ENCODE results near the gene CALHM3. TPM values are rescaled to one million over a fixed set of nuclear protein-coding genes. Genes with fewer than 3 reads are reported as not detected.
A peak's percentile ranks its signal among the peaks of the same experiment; 100 is the strongest.

Gene CALHM3
- total and polyA plus RNA-seq, 2 experiments from 2014 or later = 0.14 to 0.19 TPM

- Histone ChIP-seq H3K4me3 (no peak overlapping the region), H3K79me2 (replicated peaks; ENCODE audit: insufficient read depth) (no peaks in the 10 kb centered on the region), H3F3A (replicated peaks; ENCODE audit: low read depth) (no peaks in the 10 kb centered on the region), H4K20me1 (replicated peaks; ENCODE audit: insufficient read depth) (no peaks in the 10 kb centered on the region), H3K4me1 (ENCODE audit: insufficient read depth) (no peaks in the 10 kb centered on the region), H3K4me2 (no peak overlapping the region), H3K27ac (ENCODE audit: low read depth) (no peak overlapping the region), H3K27me3 (ENCODE audit: insufficient read depth) (peaks cover 20% of the 10 kb centered on the region), H2AFZ (no peak overlapping the region), H3K9me2 (ENCODE audit: insufficient read depth) (no peaks in the 10 kb centered on the region), H3K36me3 (ENCODE audit: insufficient read depth) (no peaks in the 10 kb centered on the region)
- Mint-ChIP-seq H3K4me3 (no peak overlapping the region), H3K27me3 (ENCODE audit: insufficient read depth, low read depth, poor library complexity) (peaks cover 4% of the 10 kb centered on the region), H3K27ac (no peak overlapping the region), H3K9me3 (no peaks in the 10 kb centered on the region; the same call in 2 of the 3 replicates), H3K4me1 (peaks cover 4% of the 10 kb centered on the region; the same call in 2 of the 3 replicates), H3K36me3 (ENCODE audit: low read depth) (no peaks in the 10 kb centered on the region)
- TF ChIP-seq POLR2AphosphoS5 (IDR thresholded peaks at IDR 0.05; ENCODE audit: low read depth) (no peak), REST (IDR thresholded peaks at IDR 0.05; ENCODE audit: unreplicated experiment) (no peak), CREB1 (CRISPR knock-in tag; IDR thresholded peaks at IDR 0.05; ENCODE audit: low read depth) (no peak)
- DNase-seq (ENCODE audit: low spot score) = no peak
- ATAC-seq = no peak
These were observed 21.4 kb upstream of the CALHM3 start for GRCh38 chr10:103500481-103500880.

GRCh38 chr10:103499881-103500280 is 20.8 kb upstream of the CALHM3 start:
- Histone ChIP-seq H2AFZ (no peak overlapping the region), H3K36me3 (ENCODE audit: insufficient read depth) (no peaks in the 10 kb centered on the region), H3K4me1 (ENCODE audit: insufficient read depth) (no peaks in the 10 kb centered on the region), H3K27me3 (ENCODE audit: insufficient read depth) (peaks cover 26% of the 10 kb centered on the region), H3K79me2 (replicated peaks; ENCODE audit: insufficient read depth) (no peaks in the 10 kb centered on the region), H3K9me2 (ENCODE audit: insufficient read depth) (no peaks in the 10 kb centered on the region), H3K4me3 (no peak overlapping the region), H4K20me1 (replicated peaks; ENCODE audit: insufficient read depth) (no peaks in the 10 kb centered on the region), H3K27ac (ENCODE audit: low read depth) (no peak overlapping the region), H3K4me2 (no peak overlapping the region), H3F3A (replicated peaks; ENCODE audit: low read depth) (no peaks in the 10 kb centered on the region; the same call in 1 of the 2 replicates)
- Mint-ChIP-seq H3K27me3 (ENCODE audit: insufficient read depth, low read depth, poor library complexity) (peaks cover 10% of the 10 kb centered on the region), H3K4me3 (no peak overlapping the region), H3K27ac (no peak overlapping the region), H3K36me3 (ENCODE audit: low read depth) (no peaks in the 10 kb centered on the region), H3K9me3 (no peaks in the 10 kb centered on the region; the same call in 2 of the 3 replicates), H3K4me1 (peaks cover 4% of the 10 kb centered on the region; the same call in 2 of the 3 replicates)
- DNase-seq (ENCODE audit: low spot score) (no peak), ATAC-seq (peak; percentile 63)
- TF ChIP-seq NANOG (IDR thresholded peaks at IDR 0.05; ENCODE audit: borderline replicate concordance) (no peak), CTCF (conservative IDR thresholded peaks at IDR 0.05; ENCODE audit: low read depth in 2 of 2) (no peak), ZNF462 (CRISPR knock-in tag; IDR thresholded peaks at IDR 0.05) (no peak), EZH2 (IDR thresholded peaks at IDR 0.05; ENCODE audit: low read depth, unreplicated experiment) (no peak), POLR2AphosphoS5 (IDR thresholded peaks at IDR 0.05; ENCODE audit: low read depth) (no peak), ETS1 (IDR thresholded peaks at IDR 0.05) (no peak), CREB1 (CRISPR knock-in tag; IDR thresholded peaks at IDR 0.05; ENCODE audit: low read depth) (no peak)

Measured in GM23338 (cell line).